HepG2 (cell line): ENCODE measurements around the gene MTHFR. TPM values are rescaled to one million over a fixed set of nuclear protein-coding genes. Genes with fewer than 3 reads are reported as not detected.
A peak's percentile ranks its signal among the peaks of the same experiment; 100 is the strongest.

Experiments used
- CREB3 ChIP-seq: sonication (generic); formaldehyde crosslinking; IDR thresholded peaks from 2 replicates; pipeline ENCODE4 v1.5.0; 2020; ENCODE audit warnings: missing genetic modification reagents
- E2F1 ChIP-seq: sonication (generic); formaldehyde crosslinking; IDR thresholded peaks from 2 replicates; pipeline ENCODE4 v1.5.0; 2020; ENCODE audit warnings: missing genetic modification reagents
- GMEB1 ChIP-seq: sonication (generic); formaldehyde crosslinking; IDR thresholded peaks from 2 replicates; pipeline ENCODE4 v1.5.1; 2020; ENCODE audit warnings: missing genetic modification reagents, mild to moderate bottlenecking, borderline replicate concordance
- KLF16 ChIP-seq, 2 experiments: sonication (generic) in 1 of 2; formaldehyde crosslinking in 1 of 2; IDR thresholded peaks; 2 replicates each; pipeline versions ENCODE4 v1.6.1 to v1.8.0; 2016 to 2023; ENCODE audit warnings: missing genetic modification reagents in 2 of 2, missing compliant biosample characterization in 1 of 2
- RFXAP ChIP-seq: sonication (generic); formaldehyde crosslinking; IDR thresholded peaks from 2 replicates; pipeline ENCODE4 v1.4.0; 2020; ENCODE audit warnings: missing genetic modification reagents, borderline replicate concordance
- TMF1 ChIP-seq: sonication (generic); formaldehyde crosslinking; IDR thresholded peaks from 2 replicates; pipeline ENCODE4 v1.8.1; 2022; ENCODE audit warnings: low read depth, missing genetic modification reagents
- ZBTB39 ChIP-seq: sonication (generic); formaldehyde crosslinking; IDR thresholded peaks from 2 replicates; pipeline ENCODE4 v1.5.0; 2020; ENCODE audit warnings: missing genetic modification reagents
- ZNF296 ChIP-seq: sonication (generic); formaldehyde crosslinking; conservative IDR thresholded peaks from 2 replicates; pipeline ENCODE4 v1.5.0; 2020; ENCODE audit warnings: mild to moderate bottlenecking, missing genetic modification reagents
- ZNF629 ChIP-seq: sonication (generic); formaldehyde crosslinking; conservative IDR thresholded peaks from 2 replicates; pipeline ENCODE4 v1.5.0; 2020; ENCODE audit warnings: missing genetic modification reagents
- ZNF646 ChIP-seq: sonication (generic); formaldehyde crosslinking; IDR thresholded peaks from 2 replicates; pipeline ENCODE4 v1.9.0; 2021; ENCODE audit warnings: mild to moderate bottlenecking, missing genetic modification reagents
- ZNF660 ChIP-seq: sonication (generic); formaldehyde crosslinking; IDR thresholded peaks from 2 replicates; pipeline ENCODE4 v1.5.1; 2020; ENCODE audit warnings: mild to moderate bottlenecking, low read depth, missing genetic modification reagents, borderline replicate concordance
- ZNF724P ChIP-seq: sonication (generic); formaldehyde crosslinking; IDR thresholded peaks from 2 replicates; pipeline ENCODE4 v1.8.0; 2022; ENCODE audit warnings: missing genetic modification reagents, borderline replicate concordance
- ZNF740 ChIP-seq: sonication (generic); formaldehyde crosslinking; IDR thresholded peaks from 2 replicates; pipeline ENCODE4 v1.4.0; 2020; ENCODE audit warnings: missing genetic modification reagents
- polyA plus RNA-seq, 8 experiments: library from polyadenylated mRNA; depleted of rRNA in 3 of 8; stranded (reverse) in 7 of 8; unstranded in 1 of 8; fragments of >200 nt; fragmentation: Illumina TruSeq in 4 of 8; extraction: Trizol in 4 of 8; gene quantifications; 2 replicates each; pipeline versions ENCODE4 v1.2.1 to v1.2.3, GENCODE V29; 2011 to 2016; ENCODE audit warnings: low read depth in 4 of 8, missing spikeins in 1 of 8, mixed read lengths in 1 of 8; ENCODE audit not compliant: insufficient read depth in 1 of 8
- total RNA-seq, 5 experiments: library from RNA; depleted of rRNA; stranded (reverse); fragments of >200 nt; fragmentation: Illumina TruSeq; extraction: Trizol; gene quantifications; 2 replicates each; pipeline ENCODE4 v1.2.3, GENCODE V29; 2016; ENCODE audit warnings: low read depth in 1 of 5

MTHFR gene
- total and polyA plus RNA-seq, 2 of the 13 experiments (the other 11 are each of a cell fraction or from before 2014, with no cell fraction given): 3.8 to 8.2 TPM

GRCh38 chr1:11749203-11749689 lies 56.5 kb downstream of the MTHFR start (continued):
- peak; percentile 68 for TF ChIP-seq ZNF629 (CRISPR knock-in tag)
- TF ChIP-seq GMEB1 (CRISPR knock-in tag): no peak
- TF ChIP-seq ZNF646 (CRISPR knock-in tag): no peak
- TF ChIP-seq TMF1 (CRISPR knock-in tag): no peak
- TF ChIP-seq ZNF296 (CRISPR knock-in tag): no peak
- TF ChIP-seq ZNF740 (CRISPR knock-in tag): no peak
- no peak for TF ChIP-seq ZNF660
- TF ChIP-seq ZNF724P (CRISPR knock-in tag): no peak
- no peak for TF ChIP-seq RFXAP (CRISPR knock-in tag)
- TF ChIP-seq E2F1 (CRISPR knock-in tag): no peak
- TF ChIP-seq KLF16 (CRISPR knock-in tag; IDR thresholded peaks at IDR 0.05): no peak
- TF ChIP-seq CREB3 (CRISPR knock-in tag): no peak
- no peak for TF ChIP-seq ZBTB39 (CRISPR knock-in tag)
